Mucosa of gallbladder (tissue), 1 donor: Measurements from ENCODE around the gene CYP46A1. TPM values are rescaled to one million over a fixed set of nuclear protein-coding genes. Genes with fewer than 3 reads are reported as not detected.
"Not testable (repeated sequence)": the region's sequence is repeated elsewhere in the genome, so short reads cannot be mapped to it uniquely, and the experiment has no call there.

ENCODE experiments used
- DNase-seq: peaks from one replicate; pipeline ENCODE4 v3.0.0-alpha.2; 2020; ENCODE audit warnings: low spot score
- total RNA-seq: library from RNA; stranded (reverse); gene quantifications from one replicate; pipeline ENCODE4 v1.2.1, GENCODE V29; 2021
- donor health status: DM: no; HTN: no; CAD: no.

The CYP46A1 gene
- total RNA-seq, 1 donor from 2014 or later: 1.8 TPM

- DNase-seq: no peak
Observed at GRCh38 chr14:99657645-99658155, 26.4 kb upstream of the CYP46A1 start.

GRCh38 chr14:99658218-99658845, 25.8 kb upstream of the CYP46A1 start:
- DNase-seq: no peak

DNA sequence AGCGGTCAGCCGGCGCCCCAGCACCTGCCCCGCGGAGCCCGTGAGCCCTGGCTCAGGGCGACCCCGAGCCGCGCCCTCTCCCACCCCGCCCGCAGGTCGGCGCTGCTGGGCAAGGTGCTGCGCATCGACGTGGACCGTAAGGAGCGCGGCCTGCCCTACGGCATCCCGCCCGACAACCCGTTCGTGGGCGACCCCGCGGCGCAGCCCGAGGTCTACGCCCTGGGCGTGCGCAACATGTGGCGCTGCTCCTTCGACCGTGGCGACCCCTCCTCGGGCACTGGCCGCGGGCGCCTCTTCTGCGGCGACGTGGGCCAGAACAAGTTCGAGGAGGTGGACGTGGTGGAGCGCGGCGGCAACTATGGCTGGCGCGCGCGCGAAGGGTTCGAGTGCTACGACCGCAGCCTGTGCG, 24.8 kb upstream of the CYP46A1 start:
- no peak for DNase-seq

DNA sequence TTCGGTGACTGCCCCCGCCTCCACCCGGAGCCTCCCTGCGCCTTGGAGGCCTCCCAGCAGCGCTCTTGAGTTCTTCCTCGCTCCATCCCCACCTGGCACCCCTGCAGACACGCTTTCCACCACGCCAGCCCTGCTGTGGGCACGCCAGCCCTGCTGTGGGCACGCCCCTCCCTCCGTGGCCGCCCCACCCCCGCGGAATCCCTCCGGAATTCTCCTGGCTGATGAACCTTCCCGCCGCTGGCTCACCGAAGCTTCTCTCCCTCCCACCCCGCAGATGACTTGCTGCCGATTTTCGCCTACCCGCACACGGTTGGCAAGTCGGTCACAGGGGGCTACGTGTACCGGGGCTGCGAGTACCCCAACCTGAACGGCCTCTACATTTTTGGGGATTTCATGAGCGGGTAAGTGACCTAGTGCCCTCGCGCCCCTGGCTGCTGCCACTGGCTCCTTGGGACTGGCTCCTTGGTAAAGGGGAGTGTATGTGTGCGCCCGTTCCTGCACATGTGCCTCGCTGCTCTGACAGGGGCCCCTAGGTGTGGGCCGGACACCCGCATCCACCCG, 24.0 kb upstream of the CYP46A1 start:
- no peak for DNase-seq

- DNase-seq: no peak
Observed at GRCh38 chr14:99660794-99661193, 23.3 kb upstream of the CYP46A1 start.

DNA sequence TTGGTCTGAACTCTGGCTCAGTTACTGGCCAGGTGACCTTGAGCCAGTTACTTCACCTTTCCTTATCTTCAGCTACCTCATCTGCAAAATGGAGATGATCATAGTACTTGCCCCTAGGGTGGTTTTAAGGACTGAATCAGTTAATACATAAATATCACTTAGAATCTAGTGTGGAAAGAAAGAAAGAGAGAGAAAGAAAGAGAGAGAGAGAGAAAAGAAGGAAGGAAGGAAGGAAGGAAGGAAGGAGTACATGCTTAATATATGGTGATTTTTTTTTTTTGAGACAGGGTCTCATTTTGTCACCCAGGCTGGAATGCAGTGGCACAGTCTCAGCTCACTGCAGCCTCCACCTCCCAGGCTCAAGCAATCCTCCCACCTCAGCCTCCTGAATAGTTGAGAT, 22.9 kb upstream of the CYP46A1 start:
- DNase-seq: not testable (repeated sequence)

DNA sequence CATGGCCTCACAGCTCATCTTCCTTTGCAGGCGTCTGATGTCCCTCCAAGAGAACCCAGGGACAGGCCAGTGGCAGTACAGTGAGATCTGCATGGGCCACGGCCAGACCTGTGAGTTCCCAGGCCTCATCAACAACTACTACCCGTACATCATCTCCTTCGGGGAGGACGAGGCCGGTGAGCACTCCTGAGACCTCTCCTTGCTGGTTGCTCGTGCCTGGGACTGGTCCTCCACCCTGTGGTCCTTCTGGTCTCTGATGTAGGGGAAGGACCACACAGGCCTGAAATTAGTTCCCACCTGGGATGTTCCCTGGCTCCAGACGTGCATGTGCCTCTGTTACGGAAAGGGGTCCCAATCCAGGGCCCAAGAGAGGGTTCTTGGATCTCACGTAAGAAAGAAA, 21.3 kb upstream of the CYP46A1 start:
- DNase-seq: no peak

DNA sequence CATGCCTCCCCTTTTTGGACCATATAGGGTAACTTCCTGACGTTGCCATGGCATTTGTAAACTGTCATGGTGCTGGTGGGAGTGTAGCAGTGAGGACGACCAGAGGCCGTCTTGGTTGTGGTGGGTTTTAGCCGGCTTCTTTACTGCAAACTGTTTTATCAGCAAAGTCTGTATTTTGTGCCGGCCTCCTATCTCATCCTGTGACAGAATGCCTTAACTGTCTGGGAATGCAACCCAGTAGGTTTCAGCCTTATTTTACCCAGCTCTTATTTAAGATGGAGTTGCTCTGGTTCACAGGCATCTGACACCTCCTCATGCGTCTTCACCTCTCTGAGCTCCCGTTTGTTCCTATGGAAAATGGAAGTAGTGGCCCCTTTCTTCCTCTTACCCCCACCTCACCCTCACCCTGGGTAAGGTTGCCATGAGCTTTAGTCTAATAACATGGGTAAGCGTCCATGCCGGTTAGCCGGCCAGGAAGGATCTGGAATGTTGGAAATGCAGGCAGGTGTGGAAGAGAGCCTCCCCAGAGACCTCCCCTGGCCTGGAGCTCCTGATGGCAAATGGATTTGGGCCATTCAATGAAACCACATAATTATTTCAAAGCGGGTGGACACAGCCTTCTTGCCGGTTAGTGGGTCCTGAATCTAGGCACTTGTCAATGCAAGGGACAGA, 20.6 kb upstream of the CYP46A1 start:
- no peak for DNase-seq

DNA sequence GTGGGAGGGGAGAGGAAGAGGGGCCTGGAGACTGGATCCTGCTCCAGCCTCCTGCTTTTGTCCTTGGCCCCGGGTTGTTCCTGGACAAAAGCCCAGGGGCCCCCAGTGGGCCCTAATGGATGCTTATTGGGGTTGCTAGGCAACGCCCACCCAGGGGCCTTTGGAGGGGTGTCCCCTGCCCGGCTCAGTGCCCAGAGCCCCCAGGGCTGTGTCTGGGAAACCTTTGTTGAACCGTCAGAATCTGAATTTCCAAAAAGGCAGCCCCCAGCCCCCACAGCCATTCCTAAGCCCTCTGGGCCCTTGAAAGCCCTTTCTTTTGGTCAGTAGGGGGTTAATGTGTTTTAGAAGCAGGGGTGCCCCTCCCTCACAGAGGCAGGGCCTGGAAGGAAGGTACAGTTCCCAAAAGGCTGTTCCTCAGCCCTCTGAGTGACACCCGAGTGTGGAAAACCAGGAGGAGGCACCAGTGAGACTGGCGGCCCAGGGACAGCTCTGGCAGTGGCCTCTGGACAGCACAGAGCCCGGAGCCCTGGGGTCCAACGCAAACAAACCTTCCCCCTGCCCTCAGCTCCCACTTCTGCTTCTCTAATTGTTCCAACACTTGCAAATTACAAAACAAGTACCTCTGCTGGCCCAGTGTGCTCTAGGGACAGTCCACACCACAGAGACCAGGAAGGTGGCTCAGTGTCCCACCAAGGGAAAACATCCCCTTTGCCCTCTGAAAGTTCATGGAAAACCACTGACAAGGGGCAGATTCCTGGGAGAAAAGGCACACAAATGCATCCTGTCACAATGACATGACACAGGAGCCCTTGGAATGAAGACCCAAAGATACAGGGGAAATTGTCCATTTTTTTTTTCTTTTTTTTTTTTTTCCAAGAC, 19.8 kb upstream of the CYP46A1 start:
- no peak for DNase-seq

DNA sequence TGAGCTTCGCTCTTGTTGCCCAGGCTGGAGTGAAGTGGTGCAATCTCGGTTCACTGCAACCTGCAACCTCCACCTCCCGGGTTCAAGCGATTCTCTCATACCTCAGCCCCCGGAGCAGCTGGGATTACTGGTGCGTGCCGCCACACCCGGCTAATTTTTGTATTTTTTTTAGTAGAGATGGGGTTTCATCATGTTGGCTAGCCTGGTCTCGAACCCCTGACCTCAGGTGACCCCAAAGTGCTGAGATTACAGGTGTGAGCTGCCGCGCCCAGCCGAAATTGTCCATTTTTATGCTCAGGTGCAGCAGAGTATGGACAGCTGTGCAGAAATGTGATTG, 19.2 kb upstream of the CYP46A1 start:
- no peak for DNase-seq

DNA sequence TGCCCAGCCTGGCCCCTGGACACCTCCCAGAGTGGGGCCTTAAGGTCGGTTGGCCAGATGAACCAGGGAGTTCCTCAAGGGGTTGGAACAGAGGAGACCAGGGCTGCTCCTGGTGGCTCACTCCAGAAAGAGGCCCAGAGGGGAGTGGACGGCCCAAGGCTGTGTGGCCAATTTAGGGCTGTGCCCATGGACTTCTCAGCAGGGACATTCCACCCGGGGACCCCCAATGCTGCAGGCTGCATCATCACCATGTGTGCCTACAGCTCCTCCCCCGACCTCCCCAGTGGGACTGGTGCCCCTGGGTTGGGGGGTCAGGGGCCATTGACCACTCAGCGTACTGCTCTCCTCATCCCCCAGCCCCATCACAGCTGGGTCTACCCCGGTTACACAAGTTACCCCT, 17.6 kb upstream of the CYP46A1 start:
- no peak for DNase-seq

GRCh38 chr14:99667045-99667444, 17.1 kb upstream of the CYP46A1 start:
- DNase-seq: no peak

DNA sequence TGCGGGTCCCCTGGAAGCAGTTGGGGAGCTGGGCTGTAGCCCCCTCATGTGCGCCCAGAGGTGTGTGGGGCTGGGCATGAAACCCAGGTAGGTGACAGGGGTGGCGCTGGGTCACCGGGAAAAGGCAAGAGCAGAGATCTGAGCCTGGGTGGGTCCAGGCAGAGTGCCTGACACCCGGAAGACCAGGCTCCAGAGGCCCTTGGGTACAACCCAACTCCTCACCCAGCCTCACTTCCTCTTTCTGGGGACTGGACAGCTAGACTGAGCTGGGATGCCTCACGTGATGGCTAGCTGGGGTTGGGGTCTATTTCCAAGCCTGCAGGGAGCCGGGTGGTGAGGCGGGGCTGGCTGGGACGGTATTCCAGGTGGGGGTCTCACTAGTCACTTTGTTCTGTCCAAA, 16.3 kb upstream of the CYP46A1 start:
- no peak for DNase-seq

DNA sequence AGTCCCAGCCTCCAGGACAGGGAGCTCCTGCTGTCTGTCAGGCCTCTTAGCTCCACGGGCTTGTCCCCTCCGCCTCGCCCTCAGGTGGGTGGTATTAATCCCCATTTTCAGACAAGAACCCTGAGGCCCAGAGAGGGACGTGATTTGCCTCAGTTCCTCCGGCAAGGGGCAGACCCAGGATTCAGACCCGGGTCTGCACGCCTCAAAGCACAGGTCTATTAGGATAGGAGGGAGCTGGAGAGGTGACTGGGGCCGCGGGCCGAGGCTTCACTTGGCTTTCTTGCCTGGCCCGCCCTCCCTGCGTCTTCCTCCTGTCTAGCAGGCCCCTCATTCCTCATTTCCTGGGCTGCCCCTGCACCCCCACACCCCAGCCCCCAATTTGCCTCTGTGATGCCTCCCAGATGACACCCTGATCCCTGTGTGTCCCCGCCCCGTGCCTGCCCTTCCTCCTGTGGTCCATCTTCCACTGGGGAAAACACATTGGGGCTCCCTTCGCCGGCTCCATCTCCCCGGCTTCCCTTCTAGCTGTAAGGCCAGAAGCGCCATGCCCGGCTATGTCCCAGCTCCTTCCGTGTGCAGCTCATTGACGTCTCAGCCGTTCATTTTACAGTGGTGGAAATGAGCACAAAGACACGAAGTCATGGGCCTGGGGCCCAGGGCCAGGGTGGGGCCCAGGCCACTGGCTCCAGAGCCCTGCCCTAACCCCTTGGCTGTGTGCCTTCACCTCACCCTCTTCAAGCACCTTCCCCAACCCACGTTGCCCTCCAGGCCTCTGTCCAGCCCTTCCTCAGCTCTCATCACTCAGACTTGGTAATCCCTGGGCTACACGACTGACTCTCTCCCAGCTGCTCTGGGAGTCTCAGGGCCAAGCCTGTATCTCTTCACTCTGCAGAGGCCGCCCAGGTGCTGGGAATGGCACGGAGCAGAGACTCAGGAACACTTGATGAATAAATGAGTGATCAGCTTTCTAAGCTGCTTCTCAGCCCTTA, 15.5 kb upstream of the CYP46A1 start:
- DNase-seq: no peak

GRCh38 chr14:99670361-99671234, 13.5 kb upstream of the CYP46A1 start:
- DNase-seq: no peak

DNA sequence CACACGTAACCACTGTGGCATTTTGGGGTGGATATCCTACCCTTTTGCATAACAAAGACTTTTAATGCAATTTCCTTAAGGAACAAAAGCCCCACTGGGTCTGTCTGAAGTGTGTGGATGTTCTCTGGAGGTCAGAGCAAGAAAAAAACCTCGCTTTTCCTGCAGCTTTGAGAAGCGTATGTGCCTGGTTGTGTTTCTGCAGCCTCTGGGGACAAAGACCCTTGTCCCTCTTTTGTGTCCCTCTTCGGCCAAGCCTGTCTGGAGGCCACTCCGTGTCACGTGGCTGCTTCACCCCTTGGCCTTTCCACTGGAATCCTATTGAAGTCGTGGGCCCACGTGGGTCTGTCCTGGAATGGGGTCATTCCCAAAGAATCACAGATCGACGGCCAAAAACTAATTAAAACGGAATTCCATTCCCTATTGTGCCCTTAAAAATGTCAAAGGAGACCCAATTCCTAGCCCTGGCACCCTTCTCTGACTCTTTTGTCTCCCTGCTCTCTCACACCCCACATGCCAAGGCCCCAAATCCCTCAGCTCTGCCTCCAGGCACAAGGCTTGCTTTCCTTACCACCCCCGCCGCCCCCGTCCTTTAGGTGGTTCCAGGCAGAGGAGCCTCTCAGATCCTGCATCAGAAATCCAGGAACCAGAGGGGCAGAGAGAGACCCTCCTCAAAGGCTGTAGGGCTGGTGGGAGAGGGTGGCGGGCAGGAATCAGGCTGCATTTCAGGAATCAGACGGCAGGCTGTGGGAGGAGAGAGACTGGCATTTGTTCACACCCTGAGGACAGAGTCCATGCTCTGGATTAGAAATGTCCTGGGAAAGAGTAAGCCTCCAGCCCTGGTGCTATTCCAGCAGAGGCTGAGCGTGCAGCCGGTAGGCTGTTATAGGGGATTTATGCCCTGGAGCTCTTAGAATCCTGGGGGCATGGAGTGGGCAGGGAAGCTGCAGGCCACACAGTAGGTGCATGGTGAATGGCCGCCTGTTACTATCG, 12.6 kb upstream of the CYP46A1 start:
- DNase-seq: peak; percentile 50

GRCh38 chr14:99672506-99673304, 11.4 kb upstream of the CYP46A1 start:
- DNase-seq: no peak
